Cardiac muscle cell (in vitro differentiated cells and primary cell): ENCODE data around the gene SEPTIN1. TPM values are rescaled to one million over a fixed set of nuclear protein-coding genes. Genes with fewer than 3 reads are reported as not detected.
"Not testable (repeated sequence)": the region's sequence is repeated elsewhere in the genome, so short reads cannot be mapped to it uniquely, and the experiment has no call there.

ENCODE experiments used
- DNase-seq, 2 donors: peaks; one replicate each; pipeline versions ENCODE4 v3.0.0 to v3.0.0-alpha.2; 2010 to 2017; ENCODE audit warnings: low read depth in 1 of 2, low spot score in 1 of 2
- H3K27ac ChIP-seq: fragments of 200-600 bp; sonication (generic); 2 replicates; pipeline ENCODE4 v1.5.1; 2016
- H3K27me3 ChIP-seq: fragments of 200-600 bp; sonication (generic); 2 replicates; pipeline ENCODE4 v1.6.0; 2016; ENCODE audit warnings: control low read depth
- H3K36me3 ChIP-seq: fragments of 200-600 bp; sonication (generic); 2 replicates; pipeline ENCODE4 v1.5.1; 2016; ENCODE audit warnings: control low read depth
- H3K4me1 ChIP-seq: fragments of 200-600 bp; sonication (generic); 2 replicates; pipeline ENCODE4 v1.8.1; 2017; ENCODE audit warnings: low read depth, mild to moderate bottlenecking, mixed run types
- H3K4me3 ChIP-seq: fragments of 200-600 bp; sonication (generic); 2 replicates; pipeline ENCODE4 v1.5.1; 2016; ENCODE audit warnings: mild to moderate bottlenecking
- H3K9me3 ChIP-seq: fragments of 200-600 bp; sonication (generic); 2 replicates; pipeline ENCODE4 v1.5.1; 2017; ENCODE audit warnings: low read depth, mild to moderate bottlenecking, control low read depth
- polyA plus RNA-seq: library from polyadenylated mRNA; unstranded; fragments of >200 nt; fragmentation: Nextera tagmentation; extraction: Ambion mirVana; gene quantifications from 2 replicates; pipeline ENCODE4 v1.2.1, GENCODE V29; 2016
- total RNA-seq: library from RNA; depleted of rRNA; stranded (reverse); fragments of >200 nt; gene quantifications from 2 replicates; pipeline ENCODE4 v1.2.3, GENCODE V29; 2016
- TF ChIP-seq, protein P1 (sequence below): IDR thresholded peaks from 2 replicates; pipeline ENCODE4 v1.5.1; 2012; ENCODE audit warnings: low read depth, mild to moderate bottlenecking, low read length

SEPTIN1 gene
- total and polyA plus RNA-seq, 2 experiments from 2014 or later, result 0.95 to 11.9 TPM

DNA sequence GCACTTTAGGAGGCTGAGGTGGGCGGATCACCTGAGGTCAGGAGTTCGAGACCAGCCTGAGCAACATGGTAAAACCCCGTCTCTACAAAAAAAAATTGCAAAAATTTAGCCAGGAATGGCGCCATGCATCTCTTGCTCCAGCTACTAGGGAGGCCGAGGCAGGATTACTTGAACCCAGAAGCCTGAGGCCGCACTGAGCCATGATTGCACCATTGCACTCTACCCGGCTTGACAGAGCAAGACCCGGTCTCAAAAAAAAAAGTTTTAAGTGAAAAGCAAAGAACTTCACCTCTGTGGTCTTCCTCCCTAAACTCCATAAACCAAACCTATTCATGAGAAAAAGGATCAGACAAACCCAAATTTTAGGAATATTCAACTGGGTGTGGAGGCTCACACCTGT, 34.2 kb downstream of the SEPTIN1 start:
- H3K9me3 ChIP-seq, result no peaks in the 10 kb centered on the region
- peaks cover 21% of the 10 kb centered on the region for H3K36me3 ChIP-seq
- DNase-seq, result no peak
- no peaks in the 10 kb centered on the region for H3K4me1 ChIP-seq
- no peak overlapping the region for H3K27ac ChIP-seq
- no peak overlapping the region for H3K4me3 ChIP-seq
- no peaks in the 10 kb centered on the region for H3K27me3 ChIP-seq
- TF ChIP-seq, protein P1, sequence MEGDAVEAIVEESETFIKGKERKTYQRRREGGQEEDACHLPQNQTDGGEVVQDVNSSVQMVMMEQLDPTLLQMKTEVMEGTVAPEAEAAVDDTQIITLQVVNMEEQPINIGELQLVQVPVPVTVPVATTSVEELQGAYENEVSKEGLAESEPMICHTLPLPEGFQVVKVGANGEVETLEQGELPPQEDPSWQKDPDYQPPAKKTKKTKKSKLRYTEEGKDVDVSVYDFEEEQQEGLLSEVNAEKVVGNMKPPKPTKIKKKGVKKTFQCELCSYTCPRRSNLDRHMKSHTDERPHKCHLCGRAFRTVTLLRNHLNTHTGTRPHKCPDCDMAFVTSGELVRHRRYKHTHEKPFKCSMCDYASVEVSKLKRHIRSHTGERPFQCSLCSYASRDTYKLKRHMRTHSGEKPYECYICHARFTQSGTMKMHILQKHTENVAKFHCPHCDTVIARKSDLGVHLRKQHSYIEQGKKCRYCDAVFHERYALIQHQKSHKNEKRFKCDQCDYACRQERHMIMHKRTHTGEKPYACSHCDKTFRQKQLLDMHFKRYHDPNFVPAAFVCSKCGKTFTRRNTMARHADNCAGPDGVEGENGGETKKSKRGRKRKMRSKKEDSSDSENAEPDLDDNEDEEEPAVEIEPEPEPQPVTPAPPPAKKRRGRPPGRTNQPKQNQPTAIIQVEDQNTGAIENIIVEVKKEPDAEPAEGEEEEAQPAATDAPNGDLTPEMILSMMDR, result no peak

DNA sequence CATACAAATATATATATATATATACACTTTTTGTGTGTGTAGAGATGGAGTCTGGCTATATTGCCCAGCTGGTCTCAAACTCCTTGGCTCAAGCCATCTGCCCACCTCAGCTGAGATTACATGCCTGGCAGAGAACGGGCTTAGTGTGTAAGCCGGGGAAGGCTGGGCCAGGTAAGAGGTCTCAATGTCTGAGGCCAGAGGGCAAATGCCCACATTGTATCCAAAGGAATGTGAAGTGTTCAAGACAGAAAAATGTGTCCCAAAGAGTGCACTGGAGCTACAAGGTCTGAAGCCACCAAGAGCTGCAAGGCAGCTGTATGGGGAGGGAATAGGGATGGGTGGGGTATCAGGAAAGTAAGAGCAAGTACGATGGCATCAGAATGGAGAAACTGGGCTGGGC, 36.1 kb downstream of the SEPTIN1 start:
- TF ChIP-seq, protein P1, result no peak
- no peak overlapping the region for H3K4me3 ChIP-seq
- no peaks in the 10 kb centered on the region for H3K9me3 ChIP-seq
- no peaks in the 10 kb centered on the region for H3K27me3 ChIP-seq
- H3K27ac ChIP-seq, result no peak overlapping the region
- no peak for DNase-seq
- no peaks in the 10 kb centered on the region for H3K4me1 ChIP-seq
- H3K36me3 ChIP-seq, result peaks cover 9% of the 10 kb centered on the region

- not testable (repeated sequence) for DNase-seq, H3K4me3 ChIP-seq, H3K27me3 ChIP-seq
Measured at GRCh38 chr16:30343491-30343820, 38.9 kb downstream of the SEPTIN1 start.

DNA sequence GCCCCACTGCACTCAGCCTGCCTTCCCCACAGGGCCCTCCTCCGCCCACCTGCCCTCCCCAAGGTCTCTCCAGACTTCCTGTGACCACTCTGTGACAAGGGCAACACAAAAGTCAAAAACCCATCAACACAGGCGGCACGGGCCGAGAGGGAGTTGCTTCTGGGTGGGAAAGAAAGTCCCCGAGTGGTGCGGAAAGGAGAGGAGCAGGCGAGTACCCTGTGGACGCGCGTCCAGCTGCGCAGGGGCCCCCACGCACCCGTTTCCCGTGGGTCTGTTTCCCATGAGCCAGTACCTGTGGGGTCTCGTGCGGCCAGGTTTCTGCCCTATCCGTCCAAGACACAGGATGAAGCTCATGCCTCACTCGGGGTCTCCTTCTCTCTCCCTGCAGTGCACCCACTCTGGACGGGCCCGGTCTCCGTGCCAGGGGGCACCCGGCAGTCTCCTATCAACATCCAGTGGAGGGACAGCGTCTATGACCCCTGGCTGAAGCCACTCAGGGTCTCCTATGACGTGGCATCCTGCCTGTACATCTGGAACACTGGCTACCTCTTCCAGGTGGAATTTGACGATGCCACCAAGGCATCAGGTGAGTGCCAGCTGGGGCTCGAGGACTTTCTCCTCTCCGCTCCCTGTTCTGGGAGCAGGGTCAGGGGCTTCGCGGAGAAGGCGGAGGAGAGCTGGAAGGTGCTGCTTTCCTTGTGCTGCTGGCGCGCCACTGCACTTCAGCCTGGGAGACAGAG, 39.4 kb downstream of the SEPTIN1 start:
- Histone ChIP-seq H3K9me3 (no peaks in the 10 kb centered on the region), H3K27ac (no peak overlapping the region), H3K4me3 (no peak overlapping the region), H3K36me3 (no peaks in the 10 kb centered on the region), H3K4me1 (no peaks in the 10 kb centered on the region), H3K27me3 (no peaks in the 10 kb centered on the region)
- TF ChIP-seq, protein P1, result no peak
- no peak for DNase-seq

More at GRCh38 chr16:30343491-30343820, 38.9 kb downstream of the SEPTIN1 start:
- H3K36me3 ChIP-seq, H3K4me1 ChIP-seq, H3K9me3 ChIP-seq, H3K27ac ChIP-seq: not testable (repeated sequence)

DNA sequence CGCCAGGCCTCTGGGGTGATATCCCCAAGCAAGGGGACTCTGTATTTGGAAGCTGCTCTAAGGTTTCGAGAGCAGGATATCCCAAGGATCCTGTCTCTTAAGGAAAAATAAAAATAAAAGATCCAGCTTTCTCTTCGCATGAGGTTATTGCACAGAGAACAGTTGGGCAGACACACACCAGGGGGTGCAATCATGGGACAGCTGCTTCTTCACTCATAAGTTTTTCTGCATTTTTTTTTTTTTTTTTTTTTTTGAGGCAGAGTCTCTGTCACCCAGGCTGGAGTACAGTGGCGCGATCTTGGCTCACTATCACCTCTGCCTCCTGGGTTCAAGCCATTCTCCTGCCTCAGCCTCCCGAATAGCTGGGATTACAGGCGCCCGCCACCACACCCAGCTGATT, 40.4 kb downstream of the SEPTIN1 start:
- DNase-seq, result not testable (repeated sequence)

GRCh38 chr16:30340621-30341020, 41.7 kb downstream of the SEPTIN1 start:
- no peaks in the 10 kb centered on the region for H3K36me3 ChIP-seq
- TF ChIP-seq, protein P1, result no peak
- H3K27me3 ChIP-seq, result no peaks in the 10 kb centered on the region
- H3K4me3 ChIP-seq, result no peak overlapping the region
- no peaks in the 10 kb centered on the region for H3K4me1 ChIP-seq
- DNase-seq, result no peak
- H3K9me3 ChIP-seq, result no peaks in the 10 kb centered on the region
- no peak overlapping the region for H3K27ac ChIP-seq

More for the DNA sequence above, 40.4 kb downstream of the SEPTIN1 start:
- not testable (repeated sequence) for H3K27ac ChIP-seq, H3K4me1 ChIP-seq, H3K9me3 ChIP-seq, H3K36me3 ChIP-seq, H3K4me3 ChIP-seq, H3K27me3 ChIP-seq

- H3K4me3 ChIP-seq, H3K36me3 ChIP-seq, H3K9me3 ChIP-seq, H3K27ac ChIP-seq, H3K4me1 ChIP-seq, H3K27me3 ChIP-seq, DNase-seq: not testable (repeated sequence)
Measured at GRCh38 chr16:30338715-30339114, 43.6 kb downstream of the SEPTIN1 start.

- DNase-seq, H3K27ac ChIP-seq: not testable (repeated sequence)
Measured at GRCh38 chr16:30337964-30338357, 44.4 kb downstream of the SEPTIN1 start.

More at GRCh38 chr16:30337964-30338357, 44.4 kb downstream of the SEPTIN1 start:
- H3K27me3 ChIP-seq, H3K4me1 ChIP-seq, H3K9me3 ChIP-seq, H3K4me3 ChIP-seq, H3K36me3 ChIP-seq: not testable (repeated sequence)
